IMR-90 (cell line): Measurements from ENCODE around the gene NTM. TPM values are rescaled to one million over a fixed set of nuclear protein-coding genes. Genes with fewer than 3 reads are reported as not detected.

Source experiments
- ATAC-seq: fragments of 200-7000 bp; cut with Tn5 transposase; 2 replicates; pipeline ENCODE4 v1.9.1; 2020; ENCODE audit warnings: low read depth, mild to moderate bottlenecking, moderate library complexity
- BruUV-seq: library from RNA; stranded (reverse); fragments of 400-500 nt; replicated peaks from 2 replicates; lab custom pipeline; 2021; lab: Mats Ljungman, UMichigan
- CTCF ChIA-PET: fragments of 300-600 bp; formaldehyde crosslinking; extraction: SDS; loops from one replicate; lab custom pipeline; 2021; ENCODE audit warnings: antibody characterized with exemption; lab: Yijun Ruan, JAX
- POLR2A ChIA-PET: fragments of 300-600 bp; sonication (Branson Sonifier 250); formaldehyde crosslinking; loops from one replicate; lab custom pipeline; 2022; ENCODE audit warnings: antibody characterized with exemption; ENCODE audit not compliant: unreplicated experiment; lab: Charles Lee
- DNase-seq: peaks from one replicate; pipeline ENCODE4 v3.0.0; 2013
- H2AFZ ChIP-seq: replicated peaks from 2 replicates; pipeline ENCODE3; 2013; ENCODE audit warnings: low read length, mild to moderate bottlenecking; ENCODE audit not compliant: poor library complexity
- H2AK5ac ChIP-seq: 2 replicates; pipeline ENCODE4 v1.6.1; 2013; ENCODE audit warnings: low read depth, low read length, inconsistent platforms
- H2AK9ac ChIP-seq: replicated peaks from 2 replicates; pipeline ENCODE3; 2013; ENCODE audit warnings: mild to moderate bottlenecking, low read depth, low read length, moderate library complexity; ENCODE audit not compliant: poor library complexity
- H2BK120ac ChIP-seq: 2 replicates; pipeline ENCODE4 v1.6.1; 2013; ENCODE audit warnings: low read depth, low read length, inconsistent platforms
- H2BK15ac ChIP-seq: 3 replicates; pipeline ENCODE4 v1.6.1; 2013; ENCODE audit warnings: low read depth, low read length, inconsistent platforms
- H2BK20ac ChIP-seq: 2 replicates; pipeline ENCODE4 v1.6.1; 2013; ENCODE audit warnings: low read depth, mild to moderate bottlenecking, inconsistent platforms, low read length, moderate library complexity
- H2BK5ac ChIP-seq: 2 replicates; pipeline ENCODE4 v1.6.1; 2013; ENCODE audit warnings: mild to moderate bottlenecking, low read depth, low read length, inconsistent platforms; ENCODE audit not compliant: poor library complexity, severe bottlenecking
- H3K14ac ChIP-seq: replicated peaks from 2 replicates; pipeline ENCODE4 v1.6.1; 2013; ENCODE audit warnings: low read depth, low read length, inconsistent platforms
- H3K18ac ChIP-seq: 2 replicates; pipeline ENCODE4 v1.6.1; 2013; ENCODE audit warnings: low read depth, low read length, control low read depth
- H3K23ac ChIP-seq: 2 replicates; pipeline ENCODE4 v1.6.1; 2013; ENCODE audit warnings: low read depth, low read length, inconsistent platforms
- H3K27ac ChIP-seq: 2 replicates; pipeline ENCODE4 v1.5.1; 2013; ENCODE audit warnings: mild to moderate bottlenecking, control low read depth, low read length; ENCODE audit not compliant: insufficient read depth
- H3K27me3 ChIP-seq: 2 replicates; pipeline ENCODE4 v1.6.1; 2013; ENCODE audit warnings: low read length; ENCODE audit not compliant: control insufficient read depth, insufficient read depth
- H3K36me3 ChIP-seq: 2 replicates; pipeline ENCODE4 v1.6.1; 2013; ENCODE audit warnings: low read length, mixed read lengths; ENCODE audit not compliant: control insufficient read depth, insufficient read depth
- H3K4ac ChIP-seq: 2 replicates; pipeline ENCODE4 v1.6.1; 2013; ENCODE audit warnings: low read depth, low read length, inconsistent platforms
- H3K4me1 ChIP-seq: 2 replicates; pipeline ENCODE4 v1.6.1; 2013; ENCODE audit warnings: low read length, mixed read lengths; ENCODE audit not compliant: control insufficient read depth, insufficient read depth
- H3K4me2 ChIP-seq: 2 replicates; pipeline ENCODE4 v1.6.1; 2013; ENCODE audit warnings: low read depth, mild to moderate bottlenecking, control low read depth, low read length, moderate library complexity
- H3K4me3 ChIP-seq: 2 replicates; pipeline ENCODE4 v1.5.1; 2013; ENCODE audit warnings: low read depth, mild to moderate bottlenecking, control low read depth, low read length, moderate library complexity; ENCODE audit not compliant: insufficient read depth
- H3K56ac ChIP-seq: 2 replicates; pipeline ENCODE4 v1.6.1; 2013; ENCODE audit warnings: low read length, inconsistent platforms; ENCODE audit not compliant: insufficient read depth; ENCODE audit errors: extremely low read depth
- H3K79me1 ChIP-seq, 2 experiments: 2 replicates each; pipeline ENCODE4 v1.6.1; 2013; ENCODE audit warnings: low read length in 2 of 2, inconsistent platforms in 1 of 2, low read depth in 1 of 2
- H3K9ac ChIP-seq: 2 replicates; pipeline ENCODE4 v1.6.1; 2013; ENCODE audit warnings: low read depth, low read length, control low read depth
- H3K9me1 ChIP-seq: 2 replicates; pipeline ENCODE4 v1.6.1; 2013; ENCODE audit warnings: low read length, inconsistent platforms; ENCODE audit not compliant: insufficient read depth
- H3K9me3 ChIP-seq: 2 replicates; pipeline ENCODE4 v1.6.1; 2013; ENCODE audit warnings: low read length; ENCODE audit not compliant: control insufficient read depth, insufficient read depth
- H4K20me1 ChIP-seq: 2 replicates; pipeline ENCODE4 v1.6.1; 2013; ENCODE audit warnings: low read length, inconsistent platforms; ENCODE audit not compliant: insufficient read depth
- H4K5ac ChIP-seq: 2 replicates; pipeline ENCODE4 v1.6.1; 2013; ENCODE audit warnings: mild to moderate bottlenecking, low read depth, low read length, control low read depth
- H4K8ac ChIP-seq, 2 experiments: 2 replicates each; pipeline ENCODE4 v1.6.1; 2013; ENCODE audit warnings: low read depth in 2 of 2, low read length in 2 of 2, control low read depth in 1 of 2, inconsistent platforms in 1 of 2
- H4K91ac ChIP-seq: 2 replicates; pipeline ENCODE4 v1.6.1; 2013; ENCODE audit warnings: low read depth, low read length, inconsistent platforms; ENCODE audit not compliant: insufficient read depth
- CEBPB ChIP-seq: IDR thresholded peaks from 2 replicates; pipeline ENCODE4 v1.6.1; 2012; ENCODE audit warnings: low read depth, low read length, improper control_type of control experiment
- CTCF ChIP-seq: conservative IDR thresholded peaks from 2 replicates; pipeline ENCODE4 v1.5.1; 2012; ENCODE audit warnings: mild to moderate bottlenecking, low read depth, low read length, improper control_type of control experiment
- ELK1 ChIP-seq: fragments of 150-350 bp; IDR thresholded peaks from 2 replicates; pipeline ENCODE4 v1.6.1; 2016; ENCODE audit warnings: low read depth, mild to moderate bottlenecking, low read length, moderate library complexity, borderline replicate concordance
- FOS ChIP-seq: fragments of 150-350 bp; IDR thresholded peaks from 2 replicates; pipeline ENCODE4 v1.6.1; 2016; ENCODE audit warnings: low read depth, low read length
- MAFK ChIP-seq: IDR thresholded peaks from 2 replicates; pipeline ENCODE4 v1.6.1; 2012; ENCODE audit warnings: low read depth, low read length, improper control_type of control experiment
- RCOR1 ChIP-seq: IDR thresholded peaks from 2 replicates; pipeline ENCODE4 v1.6.1; 2012; ENCODE audit warnings: mild to moderate bottlenecking, low read length, improper control_type of control experiment; ENCODE audit not compliant: insufficient replicate concordance
- SMC3 ChIP-seq: fragments of 150-350 bp; IDR thresholded peaks from 2 replicates; pipeline ENCODE4 v1.6.1; 2016; ENCODE audit warnings: low read depth, mild to moderate bottlenecking, antibody characterized with exemption, low read length, moderate library complexity
- WGBS, 2 experiments: methylation state at CpG; one replicate each; pipeline versions ENCODE4 v1.1.5 to v1.1.7; 2013; ENCODE audit warnings: missing lambda C conversion rate in 2 of 2; ENCODE audit not compliant: insufficient read length in 1 of 2; ENCODE audit errors: extremely low coverage in 2 of 2; 5-methylcytosine and 5-hydroxymethylcytosine counted together
- dilution Hi-C: fragments of 300-500 bp; cut with HindIII; formaldehyde crosslinking; loops from one replicate; pipeline ENCODE4 v1.14.3; 2018; ENCODE audit warnings: low sequenced_read_pairs; ENCODE audit not compliant: unreplicated experiment
- in situ Hi-C: fragments of 300-500 bp; cut with MboI; formaldehyde crosslinking; loops from 3 replicates; pipeline ENCODE4 v1.14.3; 2019; ENCODE audit warnings: low sequenced_read_pairs, inconsistent platforms, mixed read lengths
- intact Hi-C: fragments of 100-400 bp; cut with micrococcal nuclease; formaldehyde crosslinking; loops from 2 replicates; pipeline ENCODE4 v1.10.0; 2022
- polyA plus RNA-seq, 3 experiments: library from polyadenylated mRNA; depleted of rRNA; stranded (reverse); fragments of >200 nt; gene quantifications; 2 replicates each; pipeline ENCODE4 v1.2.3, GENCODE V29; 2012; ENCODE audit warnings: low replicate concordance in 1 of 3
- total RNA-seq: library from RNA; depleted of rRNA; stranded (reverse); fragments of >200 nt; gene quantifications from 2 replicates; pipeline ENCODE4 v1.2.3, GENCODE V29; 2012

Gene NTM
- total and polyA plus RNA-seq, 2 of the 4 experiments (the other 2 are of a cell fraction), result 19.5 to 25.5 TPM

DNA sequence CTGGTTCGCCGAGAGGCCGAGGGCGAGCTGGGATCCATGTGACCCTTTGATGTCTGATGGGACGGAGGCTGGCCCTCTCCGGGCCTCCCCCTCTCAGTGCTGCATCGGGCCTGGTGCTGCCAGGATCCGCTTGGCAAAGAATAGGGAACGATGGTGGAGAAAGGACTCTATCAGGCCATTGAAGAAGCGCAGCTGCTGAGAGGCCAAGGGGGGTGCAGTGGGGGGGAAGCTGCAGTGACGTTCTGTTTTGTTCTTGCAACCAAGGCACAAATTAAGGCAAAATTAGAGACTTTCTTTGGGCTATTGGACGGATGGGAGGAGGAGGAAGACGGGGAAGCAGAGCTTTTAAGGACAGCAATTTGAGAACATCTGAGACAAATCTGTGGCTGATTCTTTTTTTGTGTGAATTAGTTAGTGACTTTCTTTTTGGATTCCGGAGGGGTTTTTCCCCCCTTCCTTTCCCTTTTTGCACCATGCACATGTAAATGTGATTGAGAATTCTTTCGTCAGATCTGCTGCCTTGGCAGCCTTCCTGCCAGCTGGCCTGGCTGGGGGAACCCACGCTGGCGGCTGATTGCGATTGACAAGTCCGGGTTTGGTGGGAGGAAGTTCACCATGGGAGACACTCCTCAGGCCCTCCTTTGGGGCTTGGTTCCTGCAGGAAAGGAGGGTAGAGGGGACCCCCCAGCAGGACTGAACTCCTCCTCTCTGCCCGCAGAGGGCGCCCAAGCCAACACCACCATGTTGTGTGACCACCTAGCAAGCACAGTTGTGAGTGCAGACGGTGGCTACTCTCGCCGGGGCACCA lies 214.6 kb downstream of the NTM start:
- H2BK15ac ChIP-seq, result no peak overlapping the region
- H2BK120ac ChIP-seq, result no peak overlapping the region
- no peak overlapping the region for H2AK5ac ChIP-seq
- peaks cover 7% of the 10 kb centered on the region; the same call in 1 of the 2 replicates for H3K27me3 ChIP-seq
- H3K14ac ChIP-seq, result no peak overlapping the region
- no peaks in the 10 kb centered on the region for H3K79me1 ChIP-seq
- H3K36me3 ChIP-seq, result no peaks in the 10 kb centered on the region
- no peak overlapping the region for H3K23ac ChIP-seq
- no TSS peak for BruUV-seq
- ATAC-seq, result no peak
- dilution Hi-C loops (no loop called here), in situ Hi-C loops (no loop called here), intact Hi-C loops (no loop called here)
- no peak overlapping the region for H3K4me2 ChIP-seq
- no peak overlapping the region for H4K8ac ChIP-seq
- no peaks in the 10 kb centered on the region for H3K9me1 ChIP-seq
- no peak for DNase-seq
- H2BK20ac ChIP-seq, result no peak overlapping the region
- peaks cover 3% of the 10 kb centered on the region; the same call in 1 of the 2 replicates for H3K9me3 ChIP-seq
- no peak overlapping the region for H3K27ac ChIP-seq
- no peak overlapping the region for H4K5ac ChIP-seq
- no peak overlapping the region for H3K4ac ChIP-seq
- H3K4me1 ChIP-seq, result no peaks in the 10 kb centered on the region
- ChIA-PET CTCF (interaction anchor here (1.5 kb wide), 1 partner anchor 89 kb away, joined by 3 read pairs; no protein-coding TSS in a partner anchor), POLR2A (no interaction called here)
- H2BK5ac ChIP-seq, result no peak overlapping the region
- no peak overlapping the region for H2AK9ac ChIP-seq
- H3K56ac ChIP-seq, result no peak overlapping the region
- no peak overlapping the region for H2AFZ ChIP-seq
- no peak overlapping the region for H3K18ac ChIP-seq
- 32% methylated on average over 4 of the region's 24 CpGs; no CpG with 5 or more reads in 1 of the 2 experiments for WGBS, 2 experiments
- H3K4me3 ChIP-seq, result no peak overlapping the region
- H4K91ac ChIP-seq, result no peak overlapping the region
- H3K9ac ChIP-seq, result no peak overlapping the region
- H4K20me1 ChIP-seq, result no peaks in the 10 kb centered on the region
- TF ChIP-seq CEBPB, result no peak
- TF ChIP-seq SMC3, result no peak
- no peak for TF ChIP-seq MAFK
- TF ChIP-seq FOS, result no peak
- no peak for TF ChIP-seq ELK1
- 0 out of 2 replicates have a peak, but pooled peaks have one; percentile 5 for TF ChIP-seq CTCF
- no peak for TF ChIP-seq RCOR1
